Adrenal gland (tissue), 5 donors: ENCODE results near the gene HYOU1.

Source experiments
- CTCF ChIP-seq, 6 experiments: fragments of 450-650 bp in 4 of 6; fragments of 200-600 bp in 2 of 6; sonication (generic) in 1 of 6; IDR thresholded peaks; 1 replicate in 5 of 6; 2 replicates in 1 of 6; pipeline versions ENCODE4 v1.5.1 to v1.8.0; 2016 to 2021; ENCODE audit warnings: antibody characterized with exemption in 6 of 6, mild to moderate bottlenecking in 2 of 6, moderate library complexity in 1 of 6
- POLR2A ChIP-seq, 2 donors: fragments of 450-650 bp; IDR thresholded peaks; one replicate each; pipeline ENCODE4 v1.6.1; 2017; ENCODE audit warnings: antibody characterized with exemption in 2 of 2, mild to moderate bottlenecking in 2 of 2, moderate library complexity in 1 of 2
- donor health status: DM: no; HTN: no; CAD: no.

- TF ChIP-seq CTCF (IDR thresholded peaks at IDR 0.05) = no peak
- no peak for TF ChIP-seq POLR2A (IDR thresholded peaks at IDR 0.05)
Observed at GRCh38 chr11:119031912-119032280, 25.1 kb downstream of the HYOU1 start.
